HG03457 (cell line): ENCODE data around the gene SELENOF.
"Not testable (repeated sequence)": the region's sequence is repeated elsewhere in the genome, so short reads cannot be mapped to it uniquely, and the experiment has no call there.

Experiments
- ATAC-seq: cut with Tn5 transposase; IDR thresholded peaks from one replicate; pipeline ENCODE4 v1.9.1; 2021; ENCODE audit warnings: moderate number of reproducible peaks; ENCODE audit not compliant: unreplicated experiment

SELENOF gene

GRCh38 chr1:86821956-86822355 lies 92.0 kb downstream of the SELENOF start:
- ATAC-seq = no peak

GRCh38 chr1:86819970-86820369 lies 94.0 kb downstream of the SELENOF start:
- not testable (repeated sequence) for ATAC-seq

DNA sequence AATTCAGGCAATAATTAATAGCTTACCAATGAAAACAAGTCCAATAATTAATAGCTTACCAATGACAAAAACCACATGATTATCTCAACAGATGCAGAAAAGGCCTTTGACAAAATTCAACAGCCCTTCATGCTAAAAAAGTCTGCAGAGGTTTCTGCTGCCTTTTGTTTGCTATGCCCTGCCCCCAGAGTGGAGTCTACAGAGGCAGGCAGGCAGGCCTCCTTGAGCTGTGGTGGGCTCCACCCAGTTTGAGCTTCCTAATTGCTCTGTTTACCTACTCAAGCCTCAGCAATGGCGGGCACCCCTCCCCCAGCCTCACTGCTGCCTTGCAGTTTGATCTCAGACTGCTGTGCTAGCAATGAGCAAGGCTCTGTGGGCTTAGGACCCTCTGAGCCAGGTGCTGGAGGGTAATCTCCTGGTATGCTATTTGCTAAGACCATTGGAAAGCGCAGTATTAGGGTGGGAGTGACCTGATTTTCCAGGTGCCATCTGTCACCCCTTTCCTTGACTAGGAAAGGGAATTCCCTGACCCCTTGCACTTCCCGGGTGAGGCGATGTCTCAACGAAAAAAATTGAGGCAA lies 96.6 kb downstream of the SELENOF start:
- ATAC-seq = not testable (repeated sequence)

DNA sequence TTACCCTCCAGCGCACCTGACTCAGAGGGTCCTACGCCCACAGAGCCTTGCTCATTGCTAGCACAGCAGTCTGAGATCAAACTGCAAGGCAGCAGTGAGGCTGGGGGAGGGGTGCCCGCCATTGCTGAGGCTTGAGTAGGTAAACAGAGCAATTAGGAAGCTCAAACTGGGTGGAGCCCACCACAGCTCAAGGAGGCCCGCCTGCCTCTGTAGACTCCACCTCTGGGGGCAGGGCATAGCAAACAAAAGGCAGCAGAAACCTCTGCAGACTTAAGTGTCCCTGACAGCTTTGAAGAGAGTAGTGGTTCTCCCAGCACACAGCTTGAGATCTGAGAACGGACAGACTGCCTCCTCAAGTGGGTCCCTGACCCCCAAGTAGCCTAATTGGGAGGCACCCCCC lies 99.8 kb downstream of the SELENOF start:
- not testable (repeated sequence) for ATAC-seq
